SIG-M5 treated with dmso at 0.1 percent for 504 hours (cell line): ENCODE measurements around the gene KCNH2.

Experiments used
- DNase-seq: peaks from one replicate; lab custom pipeline; 2025; ENCODE audit not compliant: unreplicated experiment; lab: John Stamatoyannopoulos, UW

The KCNH2 gene

GRCh38 chr7:150976529-150977381, 1.4 kb downstream of the KCNH2 start:
- no peak for DNase-seq

GRCh38 chr7:150975536-150976319, 2.4 kb downstream of the KCNH2 start:
- no peak for DNase-seq

- DNase-seq: peak; percentile 27
Observed at GRCh38 chr7:150974468-150975391, 3.4 kb downstream of the KCNH2 start.

- no peak for DNase-seq
Observed at GRCh38 chr7:150973571-150974451, 4.3 kb downstream of the KCNH2 start.

GRCh38 chr7:150972741-150973140, 5.4 kb downstream of the KCNH2 start:
- no peak for DNase-seq

GRCh38 chr7:150972023-150972468, 6.1 kb downstream of the KCNH2 start:
- DNase-seq: no peak

GRCh38 chr7:150971242-150972022, 6.7 kb downstream of the KCNH2 start:
- no peak for DNase-seq

- DNase-seq: no peak
Observed at GRCh38 chr7:150970424-150970823, 7.7 kb downstream of the KCNH2 start.

- DNase-seq: no peak
Observed at GRCh38 chr7:150969475-150969874, 8.6 kb downstream of the KCNH2 start.

- no peak for DNase-seq
Observed at GRCh38 chr7:150968734-150969372, 9.3 kb downstream of the KCNH2 start.

GRCh38 chr7:150968056-150968733, 9.9 kb downstream of the KCNH2 start:
- no peak for DNase-seq

GRCh38 chr7:150967349-150967748, 10.8 kb downstream of the KCNH2 start:
- DNase-seq: no peak

GRCh38 chr7:150966002-150966401, 12.1 kb downstream of the KCNH2 start:
- no peak for DNase-seq

GRCh38 chr7:150965273-150965830, 12.8 kb downstream of the KCNH2 start:
- no peak for DNase-seq

- no peak for DNase-seq
Observed at GRCh38 chr7:150964593-150965111, 13.5 kb downstream of the KCNH2 start.

- no peak for DNase-seq
Observed at GRCh38 chr7:150963707-150964559, 14.2 kb downstream of the KCNH2 start.
